ENCODE results near the gene BRINP2.

DNA sequence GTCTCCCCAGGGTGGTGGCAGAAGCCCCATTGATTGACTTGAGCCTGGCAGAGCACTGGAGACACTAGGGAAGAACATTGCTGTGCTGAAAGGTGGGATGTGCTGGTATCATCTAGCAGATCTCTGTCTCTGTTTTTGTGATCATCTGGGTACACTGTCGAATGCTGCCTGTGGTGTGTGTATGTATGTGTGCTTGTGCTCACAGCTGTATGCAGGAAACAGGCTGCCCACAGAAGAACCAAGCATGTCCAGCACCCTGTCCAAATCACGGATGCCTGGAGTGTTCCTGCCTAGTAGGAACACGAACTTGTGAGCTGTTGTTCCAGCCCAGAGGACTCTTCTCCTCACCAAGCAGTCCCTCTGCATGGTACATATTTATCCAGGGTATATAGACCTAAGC is 1.5 kb downstream of the BRINP2 start:
- TF ChIP-seq, protein P1, sequence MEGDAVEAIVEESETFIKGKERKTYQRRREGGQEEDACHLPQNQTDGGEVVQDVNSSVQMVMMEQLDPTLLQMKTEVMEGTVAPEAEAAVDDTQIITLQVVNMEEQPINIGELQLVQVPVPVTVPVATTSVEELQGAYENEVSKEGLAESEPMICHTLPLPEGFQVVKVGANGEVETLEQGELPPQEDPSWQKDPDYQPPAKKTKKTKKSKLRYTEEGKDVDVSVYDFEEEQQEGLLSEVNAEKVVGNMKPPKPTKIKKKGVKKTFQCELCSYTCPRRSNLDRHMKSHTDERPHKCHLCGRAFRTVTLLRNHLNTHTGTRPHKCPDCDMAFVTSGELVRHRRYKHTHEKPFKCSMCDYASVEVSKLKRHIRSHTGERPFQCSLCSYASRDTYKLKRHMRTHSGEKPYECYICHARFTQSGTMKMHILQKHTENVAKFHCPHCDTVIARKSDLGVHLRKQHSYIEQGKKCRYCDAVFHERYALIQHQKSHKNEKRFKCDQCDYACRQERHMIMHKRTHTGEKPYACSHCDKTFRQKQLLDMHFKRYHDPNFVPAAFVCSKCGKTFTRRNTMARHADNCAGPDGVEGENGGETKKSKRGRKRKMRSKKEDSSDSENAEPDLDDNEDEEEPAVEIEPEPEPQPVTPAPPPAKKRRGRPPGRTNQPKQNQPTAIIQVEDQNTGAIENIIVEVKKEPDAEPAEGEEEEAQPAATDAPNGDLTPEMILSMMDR (IDR thresholded peaks at IDR 0.05) = no peak
- no peak for TF ChIP-seq ZFX (IDR thresholded peaks at IDR 0.05; ENCODE audit: borderline replicate concordance)

Data from 22Rv1 (cell line).